HG03378 (cell line): Measurements from ENCODE around the gene TTC29.
"Not testable (repeated sequence)": the region's sequence is repeated elsewhere in the genome, so short reads cannot be mapped to it uniquely, and the experiment has no call there.

Experiments
- ATAC-seq: cut with Tn5 transposase; IDR thresholded peaks from one replicate; pipeline ENCODE4 v1.9.1; 2021; ENCODE audit warnings: mild to moderate bottlenecking, moderate library complexity; ENCODE audit not compliant: unreplicated experiment

The TTC29 gene

GRCh38 chr4:146739182-146739581 lies 206.5 kb downstream of the TTC29 start:
- no peak for ATAC-seq

- not testable (repeated sequence) for ATAC-seq
Measured at GRCh38 chr4:146723519-146723918, 222.1 kb downstream of the TTC29 start.

DNA sequence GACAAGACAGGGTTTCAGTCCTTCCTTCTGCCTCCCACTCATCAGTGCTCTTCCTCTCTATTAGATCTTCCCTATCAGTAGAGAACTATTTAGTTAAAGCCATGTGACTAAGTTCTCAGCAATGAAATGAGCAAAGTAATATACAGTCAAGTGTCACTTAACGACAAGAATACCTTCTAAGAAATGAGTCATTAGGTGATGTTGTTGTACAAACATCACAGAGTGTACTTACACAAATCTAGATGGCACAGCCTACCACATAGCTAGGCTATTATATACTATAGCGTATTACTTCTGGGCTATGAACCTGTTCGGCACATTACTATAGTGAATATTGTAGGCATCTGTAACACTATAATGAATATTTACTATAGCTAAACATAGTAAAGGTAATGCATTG lies 235.7 kb downstream of the TTC29 start:
- ATAC-seq, result no peak

- no peak for ATAC-seq
Measured at GRCh38 chr4:146699910-146700309, 245.8 kb downstream of the TTC29 start.

DNA sequence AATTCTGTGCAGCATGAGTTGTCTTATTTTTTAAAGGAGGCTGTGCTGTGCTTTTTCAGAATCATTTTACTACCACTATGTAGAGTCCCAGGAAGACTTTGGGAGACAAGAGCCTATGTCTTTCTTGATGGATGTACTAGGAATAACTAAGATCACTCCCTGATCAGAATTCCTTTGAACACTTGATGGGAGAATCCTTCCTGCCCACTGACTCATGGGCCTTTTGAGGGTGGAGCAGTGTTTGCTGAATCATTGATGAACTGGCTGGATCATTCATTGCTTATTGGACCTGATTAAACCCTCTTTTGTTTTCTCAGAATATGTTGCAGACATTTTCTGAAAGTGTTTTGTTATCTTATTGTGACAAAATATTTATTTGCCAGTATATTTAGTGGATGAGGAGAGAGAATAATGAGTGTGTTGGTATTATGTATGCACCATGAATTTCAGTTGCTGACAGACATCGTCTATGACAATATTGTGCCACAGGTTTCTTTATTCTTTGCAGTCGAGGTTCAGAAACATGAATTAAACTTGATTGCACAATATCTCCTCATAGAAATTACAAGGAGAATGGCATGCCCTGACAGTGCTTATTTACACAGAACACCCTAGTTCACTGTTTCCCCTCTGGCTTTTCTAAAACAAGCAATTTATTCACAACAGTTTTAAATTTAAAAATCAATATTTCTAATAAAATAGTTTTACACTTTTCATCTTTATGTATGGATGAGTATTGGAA lies 270.7 kb downstream of the TTC29 start:
- no peak for ATAC-seq

- not testable (repeated sequence) for ATAC-seq
Measured at GRCh38 chr4:146663968-146664311, 281.7 kb downstream of the TTC29 start.

DNA sequence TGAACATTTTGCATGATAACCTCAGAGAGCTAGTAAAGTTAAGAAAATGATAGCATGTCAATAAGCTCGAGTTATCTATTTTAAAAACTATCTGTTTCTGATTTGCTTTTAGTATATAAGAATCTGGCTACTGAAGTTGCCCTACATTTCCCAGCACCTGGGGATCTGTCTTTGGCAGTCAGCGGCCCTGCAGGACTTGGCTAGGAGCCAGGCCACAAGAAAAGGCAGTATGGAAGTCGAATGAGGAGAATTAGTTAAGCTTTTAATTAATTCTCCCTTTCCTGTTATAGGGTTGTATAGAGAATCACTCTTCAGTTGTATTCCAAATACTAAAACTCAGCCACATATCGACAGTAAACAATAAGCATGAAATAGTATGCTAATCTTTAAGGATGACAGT lies 284.3 kb downstream of the TTC29 start:
- no peak for ATAC-seq
